Right atrium auricular region (tissue), 2 donors: Measurements from ENCODE around the gene RAVER2. TPM values are rescaled to one million over a fixed set of nuclear protein-coding genes. Genes with fewer than 3 reads are reported as not detected.

Experiments
- DNase-seq: peaks from one replicate; pipeline ENCODE4 v3.0.0-alpha.2; 2019; ENCODE audit warnings: low spot score
- H3K27ac ChIP-seq, 2 donors: fragments of 200-600 bp; sonication (generic); 1 replicate in 1 of 2; 2 replicates in 1 of 2; pipeline ENCODE4 v1.5.1; 2016 to 2019
- H3K27me3 ChIP-seq, 2 donors: fragments of 200-600 bp; sonication (generic); one replicate each; pipeline versions ENCODE4 v1.5.1 to v1.6.0; 2017 to 2019
- H3K36me3 ChIP-seq: fragments of 200-600 bp; sonication (generic); one replicate; pipeline ENCODE4 v1.5.1; 2016
- H3K4me1 ChIP-seq, 2 donors: fragments of 200-600 bp; sonication (generic); one replicate each; pipeline versions ENCODE4 v1.5.1 to v1.6.0; 2017 to 2019
- H3K4me3 ChIP-seq, 2 donors: fragments of 200-600 bp; sonication (generic); 1 replicate in 1 of 2; 2 replicates in 1 of 2; pipeline ENCODE4 v1.5.1; 2017 to 2019; ENCODE audit warnings: mild to moderate bottlenecking in 1 of 2, moderate library complexity in 1 of 2
- H3K9me3 ChIP-seq, 2 donors: fragments of 200-600 bp; sonication (generic); one replicate each; pipeline ENCODE4 v1.5.1; 2019
- total RNA-seq, 2 donors: library from RNA; depleted of rRNA; stranded (reverse); fragments of >200 nt; gene quantifications; one replicate each; pipeline ENCODE4 v1.1.0, GENCODE V29; 2016
- TF ChIP-seq, protein P1 (sequence below), 2 donors: fragments of 200-600 bp; sonication (generic); IDR thresholded peaks; one replicate each; pipeline ENCODE4 v1.5.1; 2019; ENCODE audit warnings: antibody characterized with exemption in 2 of 2

The RAVER2 gene
- total RNA-seq, 2 donors from 2014 or later, result 11.5 to 23.2 TPM

DNA sequence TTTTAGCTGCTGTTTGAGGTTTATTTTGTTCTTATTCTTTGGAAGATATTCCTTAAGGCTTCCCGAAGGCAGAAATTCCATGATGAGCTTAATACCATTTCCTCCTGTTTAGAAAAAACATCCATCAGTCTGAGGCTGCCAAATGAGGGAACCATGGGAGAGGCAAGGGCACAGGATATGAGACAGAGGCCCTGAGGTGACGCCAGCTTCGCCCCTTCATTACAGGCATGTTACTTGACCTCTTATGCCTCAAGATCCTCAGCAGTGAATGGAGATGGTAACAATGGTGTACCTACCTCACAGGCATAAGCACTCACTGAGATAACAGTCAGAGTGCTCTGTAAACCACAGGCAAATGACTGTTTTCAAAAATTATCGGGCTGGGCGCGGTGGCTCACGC, 93.6 kb downstream of the RAVER2 start:
- Histone ChIP-seq H3K36me3 (peaks cover 85% of the 10 kb centered on the region), H3K9me3 (no peaks in the 10 kb centered on the region), H3K4me1 (peaks cover 0 to 9% of the 10 kb centered on the region in 2 donors), H3K27me3 (no peaks in the 10 kb centered on the region), H3K27ac (no peak overlapping the region), H3K4me3 (no peak overlapping the region)
- DNase-seq, result no peak
- TF ChIP-seq, protein P1, sequence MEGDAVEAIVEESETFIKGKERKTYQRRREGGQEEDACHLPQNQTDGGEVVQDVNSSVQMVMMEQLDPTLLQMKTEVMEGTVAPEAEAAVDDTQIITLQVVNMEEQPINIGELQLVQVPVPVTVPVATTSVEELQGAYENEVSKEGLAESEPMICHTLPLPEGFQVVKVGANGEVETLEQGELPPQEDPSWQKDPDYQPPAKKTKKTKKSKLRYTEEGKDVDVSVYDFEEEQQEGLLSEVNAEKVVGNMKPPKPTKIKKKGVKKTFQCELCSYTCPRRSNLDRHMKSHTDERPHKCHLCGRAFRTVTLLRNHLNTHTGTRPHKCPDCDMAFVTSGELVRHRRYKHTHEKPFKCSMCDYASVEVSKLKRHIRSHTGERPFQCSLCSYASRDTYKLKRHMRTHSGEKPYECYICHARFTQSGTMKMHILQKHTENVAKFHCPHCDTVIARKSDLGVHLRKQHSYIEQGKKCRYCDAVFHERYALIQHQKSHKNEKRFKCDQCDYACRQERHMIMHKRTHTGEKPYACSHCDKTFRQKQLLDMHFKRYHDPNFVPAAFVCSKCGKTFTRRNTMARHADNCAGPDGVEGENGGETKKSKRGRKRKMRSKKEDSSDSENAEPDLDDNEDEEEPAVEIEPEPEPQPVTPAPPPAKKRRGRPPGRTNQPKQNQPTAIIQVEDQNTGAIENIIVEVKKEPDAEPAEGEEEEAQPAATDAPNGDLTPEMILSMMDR (IDR thresholded peaks at IDR 0.05), result no peak

DNA sequence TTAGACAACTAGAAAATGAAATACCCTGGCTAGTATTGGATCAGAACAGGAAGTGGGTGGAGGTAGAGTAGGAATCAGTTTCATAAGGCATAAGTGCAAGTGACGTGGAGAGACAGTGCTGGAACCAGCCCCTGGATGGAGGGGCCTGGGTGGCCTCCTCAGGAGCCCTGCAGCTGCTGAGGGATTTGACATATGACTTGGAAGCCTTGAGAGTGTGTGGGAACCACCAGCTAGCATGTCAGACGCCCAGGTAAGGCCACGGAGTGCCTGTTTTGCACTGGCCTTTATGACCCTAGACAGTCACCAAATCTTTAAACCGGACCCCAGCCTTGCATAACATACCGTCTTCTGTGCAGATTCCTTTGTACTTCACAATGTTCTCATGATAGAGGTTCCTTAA, 94.4 kb downstream of the RAVER2 start:
- TF ChIP-seq, protein P1 (IDR thresholded peaks at IDR 0.05), result no peak
- Histone ChIP-seq H3K4me3 (no peak overlapping the region), H3K36me3 (peaks cover 85% of the 10 kb centered on the region), H3K27me3 (no peaks in the 10 kb centered on the region), H3K9me3 (no peaks in the 10 kb centered on the region), H3K27ac (no peak overlapping the region), H3K4me1 (peaks cover 0 to 9% of the 10 kb centered on the region in 2 donors)
- no peak for DNase-seq

DNA sequence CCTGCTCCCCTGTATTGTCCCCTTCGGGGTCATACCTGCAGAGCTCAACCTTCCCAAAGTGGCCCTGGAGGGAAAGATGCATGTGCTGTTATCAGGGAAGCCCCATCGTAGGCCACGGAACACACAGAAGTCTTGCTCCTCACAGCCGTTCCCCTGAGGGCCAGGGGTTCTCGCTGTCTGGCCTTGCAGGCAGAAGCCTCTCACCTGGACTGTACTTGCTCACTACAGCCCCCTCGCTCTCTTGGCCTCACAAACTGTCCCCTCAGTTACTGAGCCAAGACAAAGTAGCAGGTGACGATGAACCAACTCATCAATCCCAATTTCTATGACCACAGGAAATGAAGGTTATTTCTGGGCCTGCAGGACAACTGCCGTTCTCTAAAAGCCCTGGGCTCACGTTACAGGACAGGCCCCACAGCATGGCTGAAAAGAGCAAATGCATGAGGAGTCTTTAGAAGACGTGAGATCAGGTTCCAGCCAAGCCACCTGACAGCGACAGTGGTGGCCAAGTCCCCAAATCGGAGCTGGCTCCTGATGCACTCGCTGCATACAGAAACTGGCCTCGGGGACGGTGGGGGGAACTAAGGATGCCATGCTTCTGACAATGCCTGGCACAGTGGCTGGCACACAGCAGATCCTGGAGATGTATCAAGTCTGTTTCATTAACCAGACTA, 95.0 kb downstream of the RAVER2 start:
- Histone ChIP-seq H3K9me3 (no peaks in the 10 kb centered on the region), H3K27me3 (no peaks in the 10 kb centered on the region), H3K4me3 (no peak overlapping the region), H3K4me1 (peaks cover 0 to 9% of the 10 kb centered on the region in 2 donors), H3K27ac (no peak overlapping the region), H3K36me3 (peaks cover 85% of the 10 kb centered on the region)
- DNase-seq, result no peak
- TF ChIP-seq, protein P1 (IDR thresholded peaks at IDR 0.05), result no peak

DNA sequence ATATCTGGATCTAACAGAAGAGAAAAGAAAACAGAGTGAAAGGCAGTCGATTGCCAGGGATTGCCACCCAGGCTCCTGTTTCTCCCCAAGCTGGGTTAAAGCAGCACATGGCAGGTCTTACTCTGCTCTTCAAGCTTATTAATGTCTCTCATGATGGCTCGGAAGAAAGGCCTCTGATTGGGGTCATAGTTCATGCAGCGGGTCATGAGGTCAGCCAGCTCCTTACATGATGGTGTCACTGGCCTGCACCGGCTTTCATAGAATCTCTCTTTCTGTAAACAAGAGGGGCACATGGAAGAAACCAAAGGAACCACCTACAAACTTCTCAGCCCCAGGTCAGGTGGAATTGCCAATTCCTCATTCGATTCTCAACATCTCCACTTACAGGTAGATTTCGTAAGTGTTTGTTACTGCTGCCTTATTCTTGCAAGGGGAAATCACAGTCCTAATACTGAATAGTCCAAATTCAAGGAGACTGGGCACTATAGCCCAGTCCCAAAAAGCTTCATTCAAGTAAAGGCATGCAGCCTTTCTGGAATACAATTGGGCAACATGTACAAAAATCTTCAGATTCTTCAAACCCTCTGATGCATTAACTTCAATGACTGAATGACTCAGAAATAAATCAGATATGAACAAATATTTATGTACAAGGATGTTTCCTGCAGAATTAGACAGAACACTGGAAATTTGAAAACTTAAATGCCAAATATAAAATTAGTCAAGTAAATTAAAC, 96.6 kb downstream of the RAVER2 start:
- DNase-seq, result no peak
- peaks cover 85% of the 10 kb centered on the region for H3K36me3 ChIP-seq
- no peaks in the 10 kb centered on the region for H3K27me3 ChIP-seq
- H3K4me3 ChIP-seq, result no peak overlapping the region
- TF ChIP-seq, protein P1 (IDR thresholded peaks at IDR 0.05), result no peak
- H3K4me1 ChIP-seq, result peaks cover 0 to 9% of the 10 kb centered on the region in 2 donors
- H3K27ac ChIP-seq, result no peak overlapping the region
- no peaks in the 10 kb centered on the region for H3K9me3 ChIP-seq

DNA sequence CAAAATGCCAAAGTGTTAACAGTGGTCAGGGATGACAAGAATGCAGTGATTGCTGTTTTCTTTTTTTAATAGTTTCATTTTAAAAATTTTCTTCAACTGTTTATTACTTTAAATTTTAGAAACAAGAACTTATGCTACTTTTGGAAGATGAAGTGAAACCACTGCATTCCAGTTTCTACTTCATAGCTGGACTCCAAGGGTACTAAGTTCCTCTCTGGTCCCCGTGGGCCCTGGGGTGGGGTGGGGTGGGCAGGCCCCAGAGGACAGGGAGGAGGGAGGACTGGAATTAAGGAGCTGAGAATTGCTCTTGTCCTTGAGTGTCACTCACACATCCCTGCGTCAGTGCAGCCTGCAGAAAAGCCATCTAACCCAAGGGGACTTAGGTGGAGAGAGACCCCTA, 97.3 kb downstream of the RAVER2 start:
- Histone ChIP-seq H3K27ac (no peak overlapping the region), H3K9me3 (no peaks in the 10 kb centered on the region), H3K4me1 (peaks cover 0 to 9% of the 10 kb centered on the region in 2 donors), H3K36me3 (peaks cover 85% of the 10 kb centered on the region), H3K27me3 (no peaks in the 10 kb centered on the region), H3K4me3 (no peak overlapping the region)
- no peak for DNase-seq
- TF ChIP-seq, protein P1 (IDR thresholded peaks at IDR 0.05), result no peak
